Testis (tissue), 2 donors: ENCODE measurements around the gene PDXDC1.
"Not testable (repeated sequence)": the region's sequence is repeated elsewhere in the genome, so short reads cannot be mapped to it uniquely, and the experiment has no call there.

Experiments
- CTCF ChIP-seq, 3 experiments: fragments of 450-650 bp in 2 of 3; fragments of 200-600 bp in 1 of 3; sonication (generic) in 1 of 3; IDR thresholded peaks; one replicate each; pipeline ENCODE4 v1.5.1; 2016 to 2019; ENCODE audit warnings: antibody characterized with exemption in 3 of 3, mild to moderate bottlenecking in 2 of 3, moderate library complexity in 1 of 3
- POLR2A ChIP-seq: fragments of 450-650 bp; IDR thresholded peaks from one replicate; pipeline ENCODE4 v1.6.1; 2017; ENCODE audit warnings: antibody characterized with exemption, mild to moderate bottlenecking, moderate library complexity

- TF ChIP-seq CTCF (IDR thresholded peaks at IDR 0.05); POLR2A: not testable (repeated sequence)
Observed at GRCh38 chr16:14969795-14970194, 5.0 kb upstream of the PDXDC1 start.
